ENCODE results near the gene PPP1R36.

DNA sequence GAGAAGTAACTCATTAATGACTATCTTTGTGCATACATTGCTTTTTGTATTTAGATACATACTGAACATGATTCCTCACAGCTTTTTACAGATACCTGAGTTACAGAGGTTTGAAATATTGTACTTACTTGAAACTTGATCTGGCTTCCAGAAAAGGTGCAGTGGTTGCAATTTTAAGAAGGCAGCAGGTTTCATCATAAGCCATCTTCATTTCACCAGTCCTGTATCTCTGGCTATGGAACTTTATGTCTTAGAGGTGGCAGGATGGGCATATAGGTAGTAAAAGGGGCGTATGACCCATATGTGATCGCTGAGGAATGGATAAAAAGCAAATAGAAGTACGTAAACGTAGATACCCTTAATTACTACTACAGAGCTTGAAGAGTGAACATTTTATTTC is 31.5 kb upstream of the PPP1R36 start:
- TF ChIP-seq EZH2 (optimal IDR thresholded peaks at IDR 0.05; ENCODE audit: low read depth, low read length) (no peak), EZH2phosphoT487 (IDR thresholded peaks at IDR 0.05; ENCODE audit: low read length) (no peak)
- TF ChIP-seq, protein P1, sequence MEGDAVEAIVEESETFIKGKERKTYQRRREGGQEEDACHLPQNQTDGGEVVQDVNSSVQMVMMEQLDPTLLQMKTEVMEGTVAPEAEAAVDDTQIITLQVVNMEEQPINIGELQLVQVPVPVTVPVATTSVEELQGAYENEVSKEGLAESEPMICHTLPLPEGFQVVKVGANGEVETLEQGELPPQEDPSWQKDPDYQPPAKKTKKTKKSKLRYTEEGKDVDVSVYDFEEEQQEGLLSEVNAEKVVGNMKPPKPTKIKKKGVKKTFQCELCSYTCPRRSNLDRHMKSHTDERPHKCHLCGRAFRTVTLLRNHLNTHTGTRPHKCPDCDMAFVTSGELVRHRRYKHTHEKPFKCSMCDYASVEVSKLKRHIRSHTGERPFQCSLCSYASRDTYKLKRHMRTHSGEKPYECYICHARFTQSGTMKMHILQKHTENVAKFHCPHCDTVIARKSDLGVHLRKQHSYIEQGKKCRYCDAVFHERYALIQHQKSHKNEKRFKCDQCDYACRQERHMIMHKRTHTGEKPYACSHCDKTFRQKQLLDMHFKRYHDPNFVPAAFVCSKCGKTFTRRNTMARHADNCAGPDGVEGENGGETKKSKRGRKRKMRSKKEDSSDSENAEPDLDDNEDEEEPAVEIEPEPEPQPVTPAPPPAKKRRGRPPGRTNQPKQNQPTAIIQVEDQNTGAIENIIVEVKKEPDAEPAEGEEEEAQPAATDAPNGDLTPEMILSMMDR (IDR thresholded peaks at IDR 0.05; ENCODE audit: low read length), result no peak
